GM12891 (cell line): ENCODE data around the gene CBARP.
A peak's percentile ranks its signal among the peaks of the same experiment; 100 is the strongest.
"Not testable (repeated sequence)": the region's sequence is repeated elsewhere in the genome, so short reads cannot be mapped to it uniquely, and the experiment has no call there.

ENCODE experiments used
- DNase-seq: peaks from one replicate; pipeline ENCODE4 v3.0.0; 2011; ENCODE audit warnings: low spot score; ENCODE audit not compliant: insufficient read length
- FAIRE-seq: peaks from 2 replicates; lab custom pipeline; 2011; peaks lifted over from hg19 to GRCh38; lab: Jason Lieb, UNC
- PAX5 ChIP-seq: IDR thresholded peaks from 2 replicates; pipeline ENCODE4 v1.6.1; 2011; ENCODE audit warnings: low read length, moderate library complexity, mild to moderate bottlenecking; ENCODE audit not compliant: insufficient read depth, severe bottlenecking
- POLR2A ChIP-seq: IDR thresholded peaks from 2 replicates; pipeline ENCODE4 v1.6.1; 2011; ENCODE audit warnings: low read depth, low read length, control low read depth
- POLR2AphosphoS5 ChIP-seq: IDR thresholded peaks from 2 replicates; pipeline ENCODE4 v1.6.1; 2011; ENCODE audit warnings: low read depth, low read length, control low read depth
- POU2F2 ChIP-seq: IDR thresholded peaks from 2 replicates; pipeline ENCODE4 v1.6.1; 2011; ENCODE audit warnings: low read depth, mild to moderate bottlenecking, control low read depth, low read length, moderate library complexity
- SPI1 ChIP-seq: IDR thresholded peaks from 2 replicates; pipeline ENCODE4 v1.6.1; 2011; ENCODE audit warnings: low read depth, low read length, control low read depth
- TAF1 ChIP-seq: IDR thresholded peaks from 2 replicates; pipeline ENCODE4 v1.6.1; 2011; ENCODE audit warnings: low read depth, low read length, control low read depth

CBARP gene

GRCh38 chr19:1206864-1207450 lies 30.8 kb downstream of the CBARP start:
- no peak for FAIRE-seq
- DNase-seq = peak; percentile 41
- TF ChIP-seq PAX5 = no peak
- TF ChIP-seq POU2F2 = no peak
- TF ChIP-seq POLR2AphosphoS5 = no peak
- no peak for TF ChIP-seq SPI1
- TF ChIP-seq POLR2A = no peak
- no peak for TF ChIP-seq TAF1

- TF ChIP-seq POLR2A (no peak), PAX5 (no peak), SPI1 (no peak), POLR2AphosphoS5 (no peak), POU2F2 (no peak), TAF1 (no peak)
- DNase-seq = no peak
- FAIRE-seq = peak; percentile 52
These were observed 31.5 kb downstream of the CBARP start for GRCh38 chr19:1206150-1206863.

- peak; percentile 100 for DNase-seq
- peak; percentile 99 for FAIRE-seq
- TF ChIP-seq TAF1 (peak; percentile 81), POU2F2 (no peak), POLR2A (peak; percentile 34; the same call in 1 of the 2 replicates)
These were observed 32.4 kb downstream of the CBARP start, which contains the start of gene STK11 for GRCh38 chr19:1205114-1206099. Gene STK11, plus strand, starts transcription at chr19:1205778. Its CDS starts 1,136 bp downstream, at chr19:1206914.

- FAIRE-seq, DNase-seq: not testable (repeated sequence)
These were observed 37.2 kb downstream of the CBARP start for GRCh38 chr19:1200614-1201013.

- no peak for FAIRE-seq
- TF ChIP-seq TAF1 (no peak), PAX5 (no peak), POU2F2 (no peak), POLR2AphosphoS5 (no peak), SPI1 (no peak), POLR2A (no peak)
- no peak for DNase-seq
These were observed 38.3 kb downstream of the CBARP start for GRCh38 chr19:1199531-1199930.

GRCh38 chr19:1189419-1189818 lies 48.4 kb downstream of the CBARP start:
- TF ChIP-seq POLR2A (no peak), TAF1 (no peak), POU2F2 (no peak), SPI1 (no peak), PAX5 (no peak), POLR2AphosphoS5 (no peak)
- FAIRE-seq = no peak
- no peak for DNase-seq

- TF ChIP-seq POLR2A = no peak
- TF ChIP-seq PAX5 = no peak
- TF ChIP-seq POLR2AphosphoS5 = no peak
- TF ChIP-seq TAF1 = no peak
- TF ChIP-seq SPI1 = no peak
- no peak for TF ChIP-seq POU2F2
- FAIRE-seq (no peak), DNase-seq (no peak)
These were observed 54.1 kb downstream of the CBARP start for GRCh38 chr19:1183543-1184172.

- TF ChIP-seq PAX5 = no peak
- TF ChIP-seq TAF1 = no peak
- no peak for TF ChIP-seq POU2F2
- no peak for TF ChIP-seq POLR2AphosphoS5
- TF ChIP-seq POLR2A = no peak
- no peak for TF ChIP-seq SPI1
- FAIRE-seq = no peak
- DNase-seq = no peak
These were observed 55.1 kb downstream of the CBARP start for GRCh38 chr19:1182727-1183126.

GRCh38 chr19:1182068-1182467 lies 55.7 kb downstream of the CBARP start:
- no peak for FAIRE-seq
- TF ChIP-seq TAF1 = no peak
- TF ChIP-seq PAX5 = no peak
- TF ChIP-seq POLR2AphosphoS5 = no peak
- TF ChIP-seq POU2F2 = no peak
- no peak for TF ChIP-seq SPI1
- TF ChIP-seq POLR2A = no peak

More at GRCh38 chr19:1182068-1182467, 55.7 kb downstream of the CBARP start:
- DNase-seq = no peak
